NCI-H2107 treated with DMSO at 0.1 percent for 48 hours (cell line): ENCODE measurements around the gene THTPA.
A peak's percentile ranks its signal among the peaks of the same experiment; 100 is the strongest.
"Not testable (repeated sequence)": the region's sequence is repeated elsewhere in the genome, so short reads cannot be mapped to it uniquely, and the experiment has no call there.

ENCODE experiments used
- DNase-seq: peaks from one replicate; lab custom pipeline; 2025; ENCODE audit not compliant: unreplicated experiment; lab: John Stamatoyannopoulos, UW

Gene THTPA

GRCh38 chr14:23582906-23583760, 27.1 kb downstream of the THTPA start:
- no peak for DNase-seq

- DNase-seq = not testable (repeated sequence)
Observed at GRCh38 chr14:23583761-23584526, 27.9 kb downstream of the THTPA start.

GRCh38 chr14:23584527-23585203, 28.6 kb downstream of the THTPA start:
- not testable (repeated sequence) for DNase-seq

- peak; percentile 88 for DNase-seq
Observed at GRCh38 chr14:23588884-23589598, 33.0 kb downstream of the THTPA start.

- DNase-seq = no peak
Observed at GRCh38 chr14:23589606-23590005, 33.5 kb downstream of the THTPA start.

- DNase-seq = no peak
Observed at GRCh38 chr14:23590198-23590597, 34.1 kb downstream of the THTPA start.

- not testable (repeated sequence) for DNase-seq
Observed at GRCh38 chr14:23594191-23594590, 38.1 kb downstream of the THTPA start.

- no peak for DNase-seq
Observed at GRCh38 chr14:23600322-23600707, 44.2 kb downstream of the THTPA start.

GRCh38 chr14:23600806-23601205, 44.7 kb downstream of the THTPA start:
- DNase-seq = no peak

- DNase-seq = no peak
Observed at GRCh38 chr14:23601424-23601823, 45.4 kb downstream of the THTPA start.

- no peak for DNase-seq
Observed at GRCh38 chr14:23601845-23602180, 45.7 kb downstream of the THTPA start.

GRCh38 chr14:23602181-23603095, 46.4 kb downstream of the THTPA start:
- no peak for DNase-seq

GRCh38 chr14:23603103-23603502, 47.0 kb downstream of the THTPA start:
- no peak for DNase-seq

- no peak for DNase-seq
Observed at GRCh38 chr14:23604148-23604547, 48.1 kb downstream of the THTPA start.

GRCh38 chr14:23604675-23605170, 48.7 kb downstream of the THTPA start:
- no peak for DNase-seq

- DNase-seq = no peak
Observed at GRCh38 chr14:23605931-23606585, 50.0 kb downstream of the THTPA start.

GRCh38 chr14:23608454-23608853, 52.4 kb downstream of the THTPA start:
- no peak for DNase-seq

GRCh38 chr14:23609001-23609400, 52.9 kb downstream of the THTPA start:
- DNase-seq = no peak

- not testable (repeated sequence) for DNase-seq
Observed at GRCh38 chr14:23609411-23610089, 53.5 kb downstream of the THTPA start.
